Left ventricle myocardium inferior (tissue), 1 donor: ENCODE results near the gene PDE6B. TPM values are rescaled to one million over a fixed set of nuclear protein-coding genes. Genes with fewer than 3 reads are reported as not detected.

Experiments used
- DNase-seq: peaks from one replicate; pipeline ENCODE4 v3.0.0-alpha.2; 2020
- H3K27ac ChIP-seq: fragments of 200-600 bp; replicated peaks from 2 replicates; pipeline ENCODE4 v1.8.0; 2021
- H3K27me3 ChIP-seq: fragments of 200-600 bp; 2 replicates; pipeline ENCODE4 v1.8.0; 2021; ENCODE audit warnings: low read depth
- H3K36me3 ChIP-seq: fragments of 200-600 bp; 2 replicates; pipeline ENCODE4 v1.8.0; 2021
- H3K4me1 ChIP-seq: fragments of 200-600 bp; 2 replicates; pipeline ENCODE4 v1.8.0; 2021
- H3K4me3 ChIP-seq: fragments of 200-600 bp; 2 replicates; pipeline ENCODE4 v1.8.0; 2021; ENCODE audit warnings: mild to moderate bottlenecking, moderate library complexity
- H3K9me3 ChIP-seq: fragments of 200-600 bp; replicated peaks from 2 replicates; pipeline ENCODE4 v1.8.0; 2021
- intact Hi-C: fragments of 100-400 bp; cut with micrococcal nuclease; formaldehyde crosslinking; loops from one replicate; pipeline ENCODE4 v1.11.0; 2022
- total RNA-seq: library from RNA; stranded (reverse); fragmentation: NEBNext Ultra II Directional; extraction: Animal tissue kit (Norgen Biotek cat#: 25700); gene quantifications from one replicate; pipeline ENCODE4 v1.2.1, GENCODE V29; 2021
- TF ChIP-seq, protein P1 (sequence below): fragments of 200-600 bp; IDR thresholded peaks from 2 replicates; pipeline ENCODE4 v1.8.0; 2021; ENCODE audit warnings: antibody characterized with exemption, mild to moderate bottlenecking, borderline replicate concordance
- donor health status: DM: no; HTN: yes; CAD: no; lungs with severe emphysema.

PDE6B gene
- total RNA-seq, 1 donor from 2014 or later: 2.7 TPM

DNA sequence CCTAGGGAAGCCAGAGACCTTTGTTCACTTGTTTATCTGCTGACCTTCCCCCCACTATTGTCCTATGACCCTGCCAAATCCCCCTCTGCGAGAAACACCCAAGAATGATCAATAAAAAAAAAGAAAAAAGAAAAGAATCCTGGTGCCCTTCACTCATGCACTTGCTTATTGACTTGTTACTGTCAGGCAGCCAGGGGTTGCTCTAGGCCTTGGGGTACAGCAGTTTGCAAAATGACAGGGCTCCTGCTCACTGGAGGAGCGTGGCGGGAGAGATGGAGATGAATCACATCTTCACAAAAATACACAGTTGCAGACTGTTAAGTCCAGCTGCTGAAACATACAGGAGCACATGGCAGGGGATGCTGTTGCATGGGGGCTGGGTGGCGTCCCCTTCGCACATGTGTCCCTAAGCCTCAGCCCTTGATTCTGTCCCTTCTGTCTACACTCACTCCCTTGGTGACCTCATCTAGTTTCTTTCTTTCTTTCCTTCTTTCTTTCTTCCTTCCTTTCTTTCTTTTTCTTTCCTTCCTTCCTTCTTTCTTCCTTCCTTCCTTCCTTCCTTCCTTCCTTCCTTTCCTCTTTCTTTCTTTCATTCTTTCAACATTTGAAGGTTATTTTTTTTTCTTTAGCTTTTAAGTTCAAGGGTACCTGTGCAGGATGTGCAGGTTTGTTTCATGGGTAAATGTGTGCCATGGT is 32.4 kb upstream of the PDE6B start:
- DNase-seq: no peak
- H3K27me3 ChIP-seq: peaks cover 75% of the 10 kb centered on the region
- TF ChIP-seq, protein P1, sequence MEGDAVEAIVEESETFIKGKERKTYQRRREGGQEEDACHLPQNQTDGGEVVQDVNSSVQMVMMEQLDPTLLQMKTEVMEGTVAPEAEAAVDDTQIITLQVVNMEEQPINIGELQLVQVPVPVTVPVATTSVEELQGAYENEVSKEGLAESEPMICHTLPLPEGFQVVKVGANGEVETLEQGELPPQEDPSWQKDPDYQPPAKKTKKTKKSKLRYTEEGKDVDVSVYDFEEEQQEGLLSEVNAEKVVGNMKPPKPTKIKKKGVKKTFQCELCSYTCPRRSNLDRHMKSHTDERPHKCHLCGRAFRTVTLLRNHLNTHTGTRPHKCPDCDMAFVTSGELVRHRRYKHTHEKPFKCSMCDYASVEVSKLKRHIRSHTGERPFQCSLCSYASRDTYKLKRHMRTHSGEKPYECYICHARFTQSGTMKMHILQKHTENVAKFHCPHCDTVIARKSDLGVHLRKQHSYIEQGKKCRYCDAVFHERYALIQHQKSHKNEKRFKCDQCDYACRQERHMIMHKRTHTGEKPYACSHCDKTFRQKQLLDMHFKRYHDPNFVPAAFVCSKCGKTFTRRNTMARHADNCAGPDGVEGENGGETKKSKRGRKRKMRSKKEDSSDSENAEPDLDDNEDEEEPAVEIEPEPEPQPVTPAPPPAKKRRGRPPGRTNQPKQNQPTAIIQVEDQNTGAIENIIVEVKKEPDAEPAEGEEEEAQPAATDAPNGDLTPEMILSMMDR: no peak
- H3K4me3 ChIP-seq: no peak overlapping the region
- intact Hi-C loops: no loop called here
- H3K9me3 ChIP-seq: peaks cover 21% of the 10 kb centered on the region
- H3K4me1 ChIP-seq: no peaks in the 10 kb centered on the region
- H3K36me3 ChIP-seq: no peaks in the 10 kb centered on the region
- H3K27ac ChIP-seq: no peak overlapping the region

DNA sequence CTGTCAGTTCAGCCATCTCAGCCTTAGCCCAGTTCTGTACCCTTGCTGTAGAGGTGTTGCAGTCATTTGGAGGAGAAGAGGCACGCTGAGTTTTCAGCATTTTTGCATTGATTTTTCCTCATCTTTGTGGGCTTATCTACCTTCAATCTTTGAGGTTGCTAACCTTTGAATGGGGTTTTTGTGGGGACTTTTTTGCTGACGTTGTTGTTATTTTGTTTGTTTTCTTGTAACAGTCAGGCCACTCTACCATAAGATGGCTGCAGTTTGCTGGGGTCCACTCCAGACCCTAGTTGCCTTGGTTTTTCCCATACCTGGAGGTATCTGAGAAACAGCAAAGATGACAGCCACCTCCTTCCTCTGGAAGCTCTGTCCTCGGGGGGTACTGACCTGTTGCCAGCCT is 26.4 kb upstream of the PDE6B start:
- no peak overlapping the region for H3K27ac ChIP-seq
- H3K4me1 ChIP-seq: no peaks in the 10 kb centered on the region
- TF ChIP-seq, protein P1: no peak
- no peak for DNase-seq
- no peaks in the 10 kb centered on the region for H3K36me3 ChIP-seq
- H3K27me3 ChIP-seq: peaks cover 84% of the 10 kb centered on the region
- peaks cover 15% of the 10 kb centered on the region for H3K9me3 ChIP-seq
- intact Hi-C loops: no loop called here
- H3K4me3 ChIP-seq: no peak overlapping the region

DNA sequence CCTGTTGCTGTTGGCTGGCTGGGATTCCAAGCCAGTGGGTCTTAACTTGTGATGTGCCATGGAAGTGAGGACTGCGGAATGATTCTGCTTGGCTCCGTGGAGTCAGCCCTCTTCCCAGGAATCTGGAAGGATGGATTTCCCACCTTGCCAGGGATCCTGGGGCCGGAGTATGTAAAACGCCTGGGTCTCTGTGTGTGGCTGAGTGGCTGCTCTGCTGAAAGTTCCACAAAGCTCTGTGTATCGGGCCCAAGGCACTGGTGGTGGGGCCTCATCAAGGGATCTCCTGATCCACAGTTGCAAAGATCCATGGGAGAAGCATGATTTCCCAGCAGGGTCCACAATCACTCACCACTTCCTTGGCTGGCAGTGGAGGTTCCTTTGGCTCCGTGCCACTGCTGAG is 25.2 kb upstream of the PDE6B start:
- Histone ChIP-seq H3K4me3 (no peak overlapping the region), H3K9me3 (peaks cover 2% of the 10 kb centered on the region), H3K27me3 (peaks cover 76% of the 10 kb centered on the region), H3K4me1 (no peaks in the 10 kb centered on the region), H3K27ac (no peak overlapping the region), H3K36me3 (no peaks in the 10 kb centered on the region)
- TF ChIP-seq, protein P1: no peak
- intact Hi-C loops: no loop called here
- no peak for DNase-seq

DNA sequence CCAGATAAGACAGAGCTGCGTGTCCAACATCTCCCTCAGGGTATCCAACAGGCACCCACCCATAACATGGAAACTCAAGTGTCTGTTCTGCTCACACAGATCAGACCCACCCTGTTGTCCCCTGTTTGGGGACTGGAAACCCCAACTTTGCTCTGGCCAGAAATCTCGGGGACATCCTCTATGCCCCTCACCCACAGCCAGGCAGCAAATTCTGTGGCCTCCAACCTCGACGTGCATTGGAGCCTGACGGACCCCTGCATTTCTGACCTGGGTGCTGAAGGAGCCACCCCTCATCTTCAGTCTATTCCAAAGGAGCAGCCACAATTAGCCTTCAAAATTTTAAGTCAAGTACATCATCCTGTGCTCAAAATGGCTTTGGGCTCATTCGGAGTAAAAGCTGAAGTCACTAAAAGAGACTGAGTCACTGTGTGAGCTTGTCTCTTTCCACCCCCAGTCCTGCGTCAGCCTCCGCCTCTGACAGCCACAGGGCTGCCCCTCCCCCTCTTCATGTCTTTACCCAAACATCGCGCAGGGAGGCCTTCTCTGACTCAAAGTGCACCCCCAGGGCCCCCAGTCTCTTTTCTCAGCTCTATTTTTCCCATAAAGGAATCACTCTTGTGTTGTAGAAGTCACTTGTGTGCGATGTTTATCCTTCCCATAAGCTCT is 24.4 kb upstream of the PDE6B start:
- Histone ChIP-seq H3K9me3 (no peaks in the 10 kb centered on the region), H3K36me3 (no peaks in the 10 kb centered on the region), H3K4me3 (no peak overlapping the region), H3K27me3 (peaks cover 82% of the 10 kb centered on the region), H3K27ac (no peak overlapping the region), H3K4me1 (no peaks in the 10 kb centered on the region)
- intact Hi-C loops: no loop called here
- TF ChIP-seq, protein P1: no peak
- DNase-seq: no peak

DNA sequence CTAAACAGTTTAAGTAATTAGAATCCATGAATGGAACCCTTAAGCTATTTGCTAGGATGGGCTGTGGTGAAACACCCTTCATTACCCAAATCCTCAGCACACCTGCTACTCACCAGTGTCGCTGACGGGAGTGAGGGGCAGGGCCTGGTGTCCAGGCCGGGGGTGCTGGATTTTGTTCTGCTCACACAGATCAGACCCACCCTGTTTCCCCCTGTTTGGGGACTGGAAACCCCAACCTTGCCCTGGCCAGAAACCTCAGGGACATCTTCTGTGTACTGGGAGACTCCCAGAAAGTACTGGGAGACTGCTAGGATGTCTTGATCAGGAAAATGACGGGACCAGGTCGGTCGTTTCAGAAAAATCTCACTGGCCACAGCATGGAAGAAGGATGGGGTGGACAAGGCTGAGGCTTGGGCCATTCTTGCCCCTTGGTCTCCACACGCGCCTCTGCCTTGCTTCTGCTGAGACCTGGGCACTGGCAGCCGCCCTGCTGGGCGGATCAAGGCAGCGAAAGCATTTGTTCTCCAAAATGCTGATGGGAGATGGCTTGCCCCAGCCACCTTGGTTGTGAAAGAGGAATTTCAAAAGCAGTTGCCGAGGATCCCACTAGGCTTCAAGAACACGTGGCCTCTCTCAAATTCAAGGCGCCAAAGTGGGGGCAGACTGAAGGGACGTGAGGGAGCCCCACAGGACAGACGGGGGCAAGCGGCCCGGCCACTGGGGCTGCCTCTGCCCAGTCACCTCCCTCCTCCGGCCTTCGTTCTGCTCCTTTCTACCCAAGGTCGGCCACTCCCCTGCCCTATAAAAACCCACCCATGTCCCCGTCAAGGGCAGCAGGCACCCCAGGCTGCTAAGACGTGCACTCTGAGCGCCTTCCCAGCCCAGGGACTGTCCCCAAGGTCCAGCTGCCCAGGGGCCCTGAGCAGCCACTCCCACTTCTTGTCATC is 23.5 kb upstream of the PDE6B start:
- no peak for DNase-seq
- H3K36me3 ChIP-seq: no peaks in the 10 kb centered on the region
- H3K27me3 ChIP-seq: peaks cover 88% of the 10 kb centered on the region
- H3K9me3 ChIP-seq: no peaks in the 10 kb centered on the region
- H3K27ac ChIP-seq: no peak overlapping the region
- H3K4me3 ChIP-seq: no peak overlapping the region
- H3K4me1 ChIP-seq: no peaks in the 10 kb centered on the region
- TF ChIP-seq, protein P1: no peak
- intact Hi-C loops: no loop called here
